Islet precursor cell (in vitro differentiated cells): ENCODE measurements around the gene SLC9C2.
"Not testable (repeated sequence)": the region's sequence is repeated elsewhere in the genome, so short reads cannot be mapped to it uniquely, and the experiment has no call there.

Experiments used
- DNase-seq: peaks from one replicate; pipeline ENCODE4 v3.0.0-alpha.2; 2018

SLC9C2 gene

GRCh38 chr1:173603056-173603591 is at the start of gene SLC9C2:
TSS of gene SLC9C2 (minus strand) at chr1:173603072. CDS start at chr1:173601776, 1,296 bp downstream.
- no peak for DNase-seq

- DNase-seq = no peak
Observed at GRCh38 chr1:173648880-173649605, 46.2 kb upstream of the SLC9C2 start.

- DNase-seq = no peak
Observed at GRCh38 chr1:173646656-173647055, 43.8 kb upstream of the SLC9C2 start.

- not testable (repeated sequence) for DNase-seq
Observed at GRCh38 chr1:173642450-173643139, 39.7 kb upstream of the SLC9C2 start.

- DNase-seq = no peak
Observed at GRCh38 chr1:173639102-173639501, 36.2 kb upstream of the SLC9C2 start.

GRCh38 chr1:173638043-173639021 is 35.5 kb upstream of the SLC9C2 start:
- DNase-seq = no peak

- not testable (repeated sequence) for DNase-seq
Observed at GRCh38 chr1:173637236-173638042, 34.6 kb upstream of the SLC9C2 start.

- no peak for DNase-seq
Observed at GRCh38 chr1:173635116-173635515, 32.2 kb upstream of the SLC9C2 start, which contains the start of gene TEX50. TSS of gene TEX50 (plus strand) at chr1:173635338. CDS start at chr1:173635522, 184 bp downstream.

- no peak for DNase-seq
Observed at GRCh38 chr1:173628888-173629287, 26.0 kb upstream of the SLC9C2 start.

GRCh38 chr1:173627269-173627668 is 24.4 kb upstream of the SLC9C2 start:
- DNase-seq = no peak

- no peak for DNase-seq
Observed at GRCh38 chr1:173616859-173617258, 14.0 kb upstream of the SLC9C2 start.

GRCh38 chr1:173613086-173613485 is 10.2 kb upstream of the SLC9C2 start:
- not testable (repeated sequence) for DNase-seq

- no peak for DNase-seq
Observed at GRCh38 chr1:173608503-173609216, 5.8 kb upstream of the SLC9C2 start.

GRCh38 chr1:173601588-173601987 is 1.3 kb downstream of the SLC9C2 start:
- no peak for DNase-seq

GRCh38 chr1:173596097-173596825 is 6.6 kb downstream of the SLC9C2 start:
- no peak for DNase-seq

- not testable (repeated sequence) for DNase-seq
Observed at GRCh38 chr1:173591138-173591537, 11.7 kb downstream of the SLC9C2 start.

- DNase-seq = no peak
Observed at GRCh38 chr1:173590557-173590956, 12.3 kb downstream of the SLC9C2 start.

GRCh38 chr1:173581383-173582079 is 21.3 kb downstream of the SLC9C2 start:
- no peak for DNase-seq

GRCh38 chr1:173580658-173581057 is 22.2 kb downstream of the SLC9C2 start:
- DNase-seq = no peak

- DNase-seq = no peak
Observed at GRCh38 chr1:173580071-173580470, 22.8 kb downstream of the SLC9C2 start.
